Measurements from ENCODE around the gene KIF6.

Gene KIF6

GRCh38 chr6:39654121-39654520, 71.1 kb downstream of the KIF6 start:
- DNase-seq = no peak

- no peak for DNase-seq
These were observed 71.6 kb downstream of the KIF6 start for GRCh38 chr6:39653612-39654011.

GRCh38 chr6:39649996-39650395, 75.2 kb downstream of the KIF6 start:
- DNase-seq = no peak

GRCh38 chr6:39646751-39647420, 78.3 kb downstream of the KIF6 start:
- no peak for DNase-seq

- no peak for DNase-seq
These were observed 82.9 kb downstream of the KIF6 start for GRCh38 chr6:39642270-39642669.

- no peak for DNase-seq
These were observed 86.9 kb downstream of the KIF6 start for GRCh38 chr6:39638126-39638822.

GRCh38 chr6:39634646-39635341, 90.4 kb downstream of the KIF6 start:
- DNase-seq = no peak

- DNase-seq = no peak
These were observed 100.0 kb downstream of the KIF6 start for GRCh38 chr6:39625209-39625608.

- DNase-seq = no peak
These were observed 101.5 kb downstream of the KIF6 start for GRCh38 chr6:39623750-39624149.

- no peak for DNase-seq
These were observed 107.7 kb downstream of the KIF6 start for GRCh38 chr6:39617520-39617919.

- no peak for DNase-seq
These were observed 108.2 kb downstream of the KIF6 start for GRCh38 chr6:39617026-39617425.

GRCh38 chr6:39615622-39616021, 109.6 kb downstream of the KIF6 start:
- DNase-seq = no peak

GRCh38 chr6:39614393-39614950, 110.7 kb downstream of the KIF6 start:
- no peak for DNase-seq

- no peak for DNase-seq
These were observed 115.0 kb downstream of the KIF6 start for GRCh38 chr6:39610221-39610620.

GRCh38 chr6:39608652-39609345, 116.4 kb downstream of the KIF6 start:
- DNase-seq = no peak

GRCh38 chr6:39602601-39603519, 122.3 kb downstream of the KIF6 start:
- DNase-seq = no peak

GRCh38 chr6:39599973-39600372, 125.2 kb downstream of the KIF6 start:
- no peak for DNase-seq

- DNase-seq = no peak
These were observed 125.9 kb downstream of the KIF6 start for GRCh38 chr6:39599341-39599740.

GRCh38 chr6:39594285-39594684, 130.9 kb downstream of the KIF6 start:
- DNase-seq = no peak

- no peak for DNase-seq
These were observed 131.6 kb downstream of the KIF6 start for GRCh38 chr6:39593646-39594045.

GRCh38 chr6:39590871-39591393, 134.3 kb downstream of the KIF6 start:
- DNase-seq = no peak

- no peak for DNase-seq
These were observed 138.1 kb downstream of the KIF6 start for GRCh38 chr6:39587080-39587479.

All from CD4-positive, alpha-beta T cell treated with Interleukin-21 for 1 hour (primary cell).